HUES48 (cell line): Measurements from ENCODE around the gene MTO1.
"Not testable (repeated sequence)": the region's sequence is repeated elsewhere in the genome, so short reads cannot be mapped to it uniquely, and the experiment has no call there.

Experiments
- H3K27ac ChIP-seq: one replicate; pipeline ENCODE4 v1.7.0; 2013; ENCODE audit warnings: low read depth, low read length, inconsistent platforms
- H3K27me3 ChIP-seq: 2 replicates; pipeline ENCODE4 v1.6.1; 2013; ENCODE audit warnings: mild to moderate bottlenecking, low read length; ENCODE audit not compliant: control insufficient read depth, insufficient read depth
- H3K36me3 ChIP-seq: 2 replicates; pipeline ENCODE4 v1.6.1; 2013; ENCODE audit warnings: low read length; ENCODE audit not compliant: control insufficient read depth, insufficient read depth
- H3K4me1 ChIP-seq: 2 replicates; pipeline ENCODE4 v1.6.1; 2013; ENCODE audit warnings: mild to moderate bottlenecking, low read length; ENCODE audit not compliant: control insufficient read depth, insufficient read depth
- H3K4me3 ChIP-seq: 2 replicates; pipeline ENCODE4 v1.5.1; 2013; ENCODE audit warnings: mild to moderate bottlenecking, low read depth, low read length
- H3K9ac ChIP-seq: 2 replicates; pipeline ENCODE4 v1.6.1; 2013; ENCODE audit warnings: mild to moderate bottlenecking, low read depth, low read length, moderate library complexity
- H3K9me3 ChIP-seq: 2 replicates; pipeline ENCODE4 v1.6.1; 2013; ENCODE audit warnings: low read length; ENCODE audit not compliant: control insufficient read depth, insufficient read depth

MTO1 gene

DNA sequence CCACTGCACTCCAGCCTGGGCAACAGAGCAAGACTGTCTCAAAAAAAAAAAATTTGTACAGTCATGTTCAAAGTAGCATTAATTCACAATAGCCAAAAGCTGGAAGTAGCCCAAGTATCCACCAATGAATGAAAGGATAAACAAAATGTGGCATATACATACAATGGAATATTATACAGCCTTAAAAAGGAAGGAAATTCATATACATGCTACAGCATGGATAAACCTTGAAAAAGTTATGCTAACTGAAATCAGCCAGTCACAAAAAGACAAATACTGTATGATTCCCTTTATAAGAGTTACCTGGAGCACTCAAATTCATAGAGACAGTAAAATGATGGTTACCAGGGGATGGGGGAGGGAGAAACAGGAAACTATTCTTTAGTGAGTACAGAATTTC is 43.6 kb downstream of the MTO1 start:
- H3K9me3 ChIP-seq: no peaks in the 10 kb centered on the region
- H3K9ac ChIP-seq: no peak overlapping the region
- peaks cover 28% of the 10 kb centered on the region for H3K36me3 ChIP-seq
- no peak overlapping the region for H3K27ac ChIP-seq
- no peaks in the 10 kb centered on the region for H3K27me3 ChIP-seq
- H3K4me1 ChIP-seq: no peaks in the 10 kb centered on the region
- no peak overlapping the region for H3K4me3 ChIP-seq

DNA sequence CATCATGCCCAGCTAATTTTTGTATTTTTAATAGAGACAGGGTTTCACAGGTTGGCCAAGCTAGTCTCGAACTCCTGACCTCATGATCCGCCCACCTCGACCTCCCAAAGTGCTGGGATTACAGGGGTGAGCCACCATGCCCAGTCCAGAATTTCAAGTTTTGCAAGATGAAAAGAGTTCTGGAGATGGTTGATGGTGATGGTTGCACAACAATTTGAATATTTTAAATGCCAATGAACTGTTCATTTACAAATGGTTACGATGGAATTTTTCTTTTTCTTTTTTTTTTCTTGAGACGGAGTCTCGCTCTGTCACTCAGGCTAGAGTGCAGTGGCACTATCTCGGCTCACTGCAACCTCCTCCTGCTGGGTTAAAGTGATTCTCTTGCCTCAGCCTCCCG is 44.2 kb downstream of the MTO1 start:
- not testable (repeated sequence) for H3K9ac ChIP-seq, H3K27ac ChIP-seq, H3K27me3 ChIP-seq, H3K4me1 ChIP-seq, H3K4me3 ChIP-seq, H3K9me3 ChIP-seq
- peaks cover 22% of the 10 kb centered on the region for H3K36me3 ChIP-seq

DNA sequence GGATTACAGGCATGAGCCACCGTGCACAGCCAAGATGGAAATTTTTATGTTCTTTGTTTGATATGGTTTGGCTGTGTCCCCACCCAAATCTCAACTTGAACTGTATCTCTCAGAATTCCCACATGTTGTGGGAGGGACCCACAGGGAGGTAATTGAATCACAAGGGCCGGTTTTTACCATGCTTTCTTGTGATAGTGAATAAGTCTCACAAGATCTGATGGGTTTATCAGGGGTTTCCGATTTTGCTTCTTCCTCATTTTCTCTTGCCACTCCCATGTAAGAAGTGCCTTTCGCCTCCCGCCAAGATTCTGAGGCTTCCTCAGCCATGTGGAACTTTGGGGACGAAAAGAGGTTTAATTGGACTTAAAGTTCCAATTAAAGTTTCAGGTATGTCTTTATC is 44.7 kb downstream of the MTO1 start:
- Histone ChIP-seq H3K27me3 (no peaks in the 10 kb centered on the region), H3K36me3 (peaks cover 17% of the 10 kb centered on the region), H3K27ac (no peak overlapping the region), H3K4me1 (no peaks in the 10 kb centered on the region), H3K9ac (no peak overlapping the region), H3K9me3 (no peaks in the 10 kb centered on the region), H3K4me3 (no peak overlapping the region)

DNA sequence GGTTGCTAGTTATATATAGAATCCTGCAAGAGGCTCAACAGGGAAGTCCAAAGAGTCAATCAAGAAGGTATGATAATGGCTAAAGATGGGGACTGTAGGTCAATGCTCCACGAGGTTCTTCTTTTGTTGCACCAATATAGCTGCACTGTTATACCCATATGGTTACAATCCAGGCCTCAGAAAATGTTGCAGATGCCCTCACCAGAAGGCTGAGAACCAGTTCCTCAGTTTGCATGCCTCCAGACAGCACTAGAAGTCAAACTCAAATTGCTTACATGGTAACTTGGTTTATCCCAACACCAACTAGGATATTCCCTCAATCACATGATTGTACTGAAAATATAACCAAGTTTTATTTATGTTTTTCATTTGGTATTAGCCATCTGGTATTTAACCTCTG is 47.2 kb downstream of the MTO1 start:
- Histone ChIP-seq H3K4me3 (no peak overlapping the region), H3K36me3 (0 out of 2 replicates have a peak, but pooled peaks cover 5% of the 10 kb centered on the region), H3K27me3 (no peaks in the 10 kb centered on the region), H3K27ac (no peak overlapping the region), H3K9ac (no peak overlapping the region), H3K9me3 (no peaks in the 10 kb centered on the region), H3K4me1 (no peaks in the 10 kb centered on the region)

DNA sequence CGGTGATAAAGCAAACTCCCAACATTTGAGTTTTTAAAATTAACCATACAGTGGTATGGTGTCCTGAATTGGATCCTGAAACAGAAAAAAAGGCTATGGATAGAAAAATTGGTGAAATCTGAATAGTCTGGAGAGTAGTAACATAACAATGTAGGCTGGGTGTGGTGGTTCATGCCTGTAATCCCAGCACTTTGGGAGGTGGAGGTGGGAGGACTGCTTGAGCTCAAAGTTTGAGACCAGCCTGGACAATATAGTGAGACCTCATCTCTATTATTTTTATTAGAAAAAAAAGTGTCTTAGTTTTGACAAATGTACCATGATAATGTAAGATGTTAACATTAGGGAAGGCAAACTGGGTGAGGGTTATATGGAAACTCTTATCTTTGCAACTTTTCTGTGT is 48.3 kb downstream of the MTO1 start:
- Histone ChIP-seq H3K4me1 (no peaks in the 10 kb centered on the region), H3K27me3 (no peaks in the 10 kb centered on the region), H3K4me3 (no peak overlapping the region), H3K9me3 (no peaks in the 10 kb centered on the region), H3K9ac (no peak overlapping the region), H3K27ac (no peak overlapping the region), H3K36me3 (peaks cover 2% of the 10 kb centered on the region)

DNA sequence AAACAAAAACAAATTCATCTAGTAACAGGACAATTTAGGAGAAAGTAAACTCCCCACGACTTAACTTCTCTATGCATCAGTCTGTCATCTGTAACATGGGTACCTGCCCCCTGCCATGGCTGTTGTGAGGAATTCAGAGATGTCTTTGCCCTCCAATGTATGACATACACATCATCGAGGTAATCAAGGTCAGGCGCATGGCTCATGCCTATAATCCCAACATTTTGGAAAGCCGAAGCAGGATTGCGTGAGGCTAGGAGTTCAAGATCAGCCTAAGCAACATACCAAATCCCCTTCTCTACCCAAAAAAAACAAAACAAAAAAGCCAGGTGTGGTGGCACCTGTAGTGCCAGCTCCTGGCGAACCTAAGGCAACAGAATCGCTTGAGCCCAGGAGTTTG is 50.3 kb downstream of the MTO1 start:
- H3K27ac ChIP-seq: no peak overlapping the region
- no peak overlapping the region for H3K9ac ChIP-seq
- no peak overlapping the region for H3K4me3 ChIP-seq
- no peaks in the 10 kb centered on the region for H3K4me1 ChIP-seq
- H3K9me3 ChIP-seq: no peaks in the 10 kb centered on the region
- no peaks in the 10 kb centered on the region for H3K27me3 ChIP-seq
- H3K36me3 ChIP-seq: peaks cover 21% of the 10 kb centered on the region

DNA sequence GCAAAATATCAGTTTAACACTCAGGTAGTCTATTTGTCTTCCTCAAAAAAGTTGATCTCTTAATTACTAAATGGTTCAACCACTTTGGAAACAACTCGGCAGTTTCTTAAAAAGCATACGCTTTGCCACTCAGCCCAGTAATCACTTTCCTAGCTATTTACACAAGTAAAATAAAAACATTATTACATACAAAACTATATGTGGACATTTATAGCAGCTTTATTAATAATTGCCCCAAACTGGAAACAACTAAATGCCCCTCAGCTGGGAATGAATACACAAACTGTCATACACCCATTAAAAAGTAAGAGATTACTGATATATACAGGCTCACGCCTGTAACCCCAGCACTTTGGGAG is 51.9 kb downstream of the MTO1 start:
- no peak overlapping the region for H3K27ac ChIP-seq
- peaks cover 36% of the 10 kb centered on the region for H3K36me3 ChIP-seq
- H3K9ac ChIP-seq: no peak overlapping the region
- no peak overlapping the region for H3K4me3 ChIP-seq
- no peaks in the 10 kb centered on the region for H3K9me3 ChIP-seq
- H3K27me3 ChIP-seq: no peaks in the 10 kb centered on the region
- H3K4me1 ChIP-seq: no peaks in the 10 kb centered on the region

DNA sequence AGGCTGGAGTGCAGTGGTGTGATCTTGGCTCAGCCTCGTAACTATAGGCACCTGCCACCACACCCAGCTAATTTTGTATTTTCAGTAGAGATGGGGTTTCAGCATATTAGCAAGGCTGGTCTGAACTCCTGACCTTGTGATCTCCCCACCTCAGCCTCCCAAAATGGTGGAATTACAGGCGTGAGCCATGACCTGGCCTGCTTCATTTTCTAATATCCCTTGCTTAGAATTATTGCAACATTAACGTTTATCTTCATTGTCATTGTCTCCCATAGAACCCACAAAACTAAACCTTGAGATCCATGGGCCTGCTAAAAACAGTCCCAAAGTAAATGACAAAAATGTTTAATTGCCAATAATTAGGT is 53.2 kb downstream of the MTO1 start:
- H3K9ac ChIP-seq: no peak overlapping the region
- peaks cover 48% of the 10 kb centered on the region for H3K36me3 ChIP-seq

DNA sequence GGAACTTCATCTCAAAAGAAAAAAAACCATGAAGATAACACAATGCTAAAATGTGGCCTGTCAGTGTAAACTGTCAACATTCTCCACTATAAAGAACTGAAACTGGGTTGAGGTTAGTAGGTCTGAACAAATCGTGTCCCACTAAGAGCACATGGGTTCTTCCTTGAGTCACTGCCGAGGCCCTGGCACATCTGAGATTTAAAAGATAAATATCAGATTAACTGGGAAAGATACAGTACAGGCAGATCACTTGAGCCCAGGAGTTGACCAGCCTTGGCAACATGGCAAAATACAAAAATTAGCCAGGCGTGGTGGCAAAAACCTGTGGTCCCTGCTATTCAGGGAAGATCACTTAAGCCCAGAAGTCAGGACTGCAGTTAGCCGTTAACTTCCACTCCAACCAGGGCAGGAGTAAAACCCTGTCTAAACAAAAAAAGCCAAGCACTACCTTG is 53.7 kb downstream of the MTO1 start:
- Histone ChIP-seq H3K9me3 (no peaks in the 10 kb centered on the region), H3K27me3 (no peaks in the 10 kb centered on the region), H3K4me1 (no peaks in the 10 kb centered on the region), H3K4me3 (no peak overlapping the region), H3K36me3 (peaks cover 53% of the 10 kb centered on the region), H3K9ac (peak overlapping the region; percentile 58; the same call in 1 of the 2 replicates), H3K27ac (peak overlapping the region; percentile 78)

More for the DNA sequence above, 53.2 kb downstream of the MTO1 start:
- no peaks in the 10 kb centered on the region for H3K9me3 ChIP-seq
- H3K27me3 ChIP-seq: no peaks in the 10 kb centered on the region
- no peak overlapping the region for H3K4me3 ChIP-seq
- peak overlapping the region; percentile 78 for H3K27ac ChIP-seq
- no peaks in the 10 kb centered on the region for H3K4me1 ChIP-seq

DNA sequence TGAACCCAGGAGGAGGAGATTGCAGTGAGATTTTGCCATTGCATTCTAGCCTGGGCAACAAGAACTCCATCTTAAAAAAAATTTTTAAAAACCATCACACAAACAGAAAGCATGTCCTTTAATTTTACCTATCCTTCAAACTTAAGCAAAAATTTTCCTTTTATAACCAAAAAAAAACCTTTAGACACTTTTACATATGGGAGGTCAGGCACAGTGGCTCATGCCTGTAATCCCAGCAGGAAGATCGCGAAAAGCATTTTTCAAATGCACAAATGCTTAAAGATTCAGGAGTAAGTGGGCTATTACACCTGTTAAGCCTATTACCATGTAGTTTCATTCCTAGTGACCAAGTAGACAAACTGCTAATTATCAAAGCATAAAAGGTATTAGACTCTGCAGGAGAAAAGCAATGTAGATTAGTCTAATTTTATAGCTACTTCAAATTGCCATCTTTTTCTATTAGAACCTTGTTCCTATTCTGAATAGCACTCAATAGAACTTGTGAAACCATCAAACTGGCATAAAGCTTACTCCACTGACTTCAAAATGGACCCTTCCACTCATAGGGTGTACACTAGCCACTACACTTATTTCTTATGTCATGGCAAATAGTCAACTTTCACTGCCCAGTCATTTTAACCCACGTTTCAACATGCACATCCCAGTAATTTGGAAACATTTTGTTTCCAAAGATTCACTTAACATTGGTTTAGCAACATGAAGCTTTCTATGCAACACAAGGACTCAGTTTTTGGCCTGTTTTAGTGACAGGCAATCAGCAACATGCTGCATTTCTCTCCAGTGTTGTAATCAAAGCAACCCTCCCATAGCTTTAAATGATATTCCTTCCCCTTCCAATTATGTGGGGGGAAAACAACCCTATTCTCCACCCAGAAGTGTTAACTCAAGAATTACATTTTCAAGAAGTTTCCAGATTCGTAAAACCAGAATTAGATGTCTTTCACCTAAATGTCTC is 55.3 kb downstream of the MTO1 start:
- Histone ChIP-seq H3K36me3 (peaks cover 58% of the 10 kb centered on the region), H3K9me3 (no peaks in the 10 kb centered on the region), H3K9ac (peak overlapping the region; percentile 58), H3K27ac (peak overlapping the region; percentile 78), H3K27me3 (no peaks in the 10 kb centered on the region), H3K4me3 (peak overlapping the region; percentile 13; the same call in 1 of the 2 replicates), H3K4me1 (0 out of 2 replicates have a peak, but pooled peaks cover 1% of the 10 kb centered on the region)

DNA sequence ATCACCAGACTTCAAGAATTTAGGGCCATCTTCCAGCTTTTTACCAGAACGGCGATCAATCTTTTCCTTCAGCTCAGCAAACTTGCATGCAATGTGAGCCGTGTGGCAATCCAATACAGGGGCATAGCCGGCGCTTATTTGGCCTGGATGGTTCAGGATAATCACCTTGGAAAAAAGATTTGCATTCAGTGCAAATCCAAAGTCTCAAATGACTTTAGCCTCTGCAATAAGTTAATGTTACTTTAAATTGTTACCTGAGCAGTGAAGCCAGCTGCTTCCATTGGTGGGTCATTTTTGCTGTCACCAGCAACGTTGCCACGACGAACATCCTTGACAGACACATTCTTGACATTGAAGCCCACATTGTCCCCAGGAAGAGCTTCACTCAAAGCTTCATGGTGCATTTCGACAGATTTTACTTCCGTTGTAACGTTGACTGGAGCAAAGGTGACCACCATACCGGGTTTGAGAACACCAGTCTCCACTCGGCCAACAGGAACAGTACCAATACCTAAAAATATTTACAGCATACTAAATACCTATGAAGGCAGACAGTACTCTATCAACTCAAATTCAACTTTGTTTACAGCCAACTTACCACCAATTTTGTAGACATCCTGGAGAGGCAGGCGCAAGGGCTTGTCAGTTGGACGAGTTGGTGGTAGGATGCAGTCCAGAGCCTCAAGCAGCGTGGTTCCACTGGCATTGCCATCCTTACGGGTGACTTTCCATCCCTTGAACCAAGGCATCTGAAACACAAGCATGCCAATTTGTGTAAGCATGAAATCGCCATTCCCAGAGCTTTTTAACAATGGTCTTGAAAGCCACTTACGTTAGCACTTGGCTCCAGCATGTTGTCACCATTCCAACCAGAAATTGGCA is 56.8 kb downstream of the MTO1 start:
- H3K27ac ChIP-seq: peak overlapping the region; percentile 100
- peaks cover 58% of the 10 kb centered on the region for H3K36me3 ChIP-seq
- peak overlapping the region; percentile 100 for H3K9ac ChIP-seq

More for the DNA sequence above, 56.8 kb downstream of the MTO1 start:
- not testable (repeated sequence) for H3K4me1 ChIP-seq, H3K9me3 ChIP-seq, H3K27me3 ChIP-seq
- peak overlapping the region; percentile 96 for H3K4me3 ChIP-seq
